ENCODE data around the gene MATN4. TPM values are rescaled to one million over a fixed set of nuclear protein-coding genes. Genes with fewer than 3 reads are reported as not detected.
A peak's percentile ranks its signal among the peaks of the same experiment; 100 is the strongest.

The MATN4 gene
- total and polyA plus RNA-seq, 2 of the 13 experiments (the other 11 are each of a cell fraction or from before 2014, with no cell fraction given): not detected

GRCh38 chr20:45347297-45347935, 39.3 kb upstream of the MATN4 start (continued):
- TF ChIP-seq ZNF343 (CRISPR knock-in tag; IDR thresholded peaks at IDR 0.05) (no peak), HNF1B (CRISPR knock-in tag; IDR thresholded peaks at IDR 0.05) (peak; percentile 69; the same call in 1 of the 2 replicates), U2AF1 (optimal IDR thresholded peaks at IDR 0.05; ENCODE audit: low read depth, low read length) (no peak), SUZ12 (IDR thresholded peaks at IDR 0.05; ENCODE audit: low read depth, low read length) (no peak), AKAP8 (CRISPR knock-in tag; IDR thresholded peaks at IDR 0.05) (no peak), NR2C2 (CRISPR knock-in tag; IDR thresholded peaks at IDR 0.05; ENCODE audit: borderline replicate concordance) (0 out of 2 replicates have a peak, but pooled peaks have one; percentile 31), JUN (CRISPR knock-in tag; IDR thresholded peaks at IDR 0.05) (no peak), MAFK (conservative IDR thresholded peaks at IDR 0.05 in 1 of 2, IDR thresholded peaks at IDR 0.05 in 1 of 2; ENCODE audit: low read length in 2 of 2) (no peak), ZNF740 (CRISPR knock-in tag; IDR thresholded peaks at IDR 0.05) (no peak), ZBTB38 (CRISPR knock-in tag; IDR thresholded peaks at IDR 0.05) (no peak), RARG (CRISPR knock-in tag; IDR thresholded peaks at IDR 0.05; ENCODE audit: low read depth) (no peak), TFE3 (CRISPR knock-in tag; IDR thresholded peaks at IDR 0.05) (no peak), ZNF460 (CRISPR knock-in tag; IDR thresholded peaks at IDR 0.05; ENCODE audit: borderline replicate concordance) (no peak), ZNF839 (CRISPR knock-in tag; IDR thresholded peaks at IDR 0.05; ENCODE audit: borderline replicate concordance) (0 out of 2 replicates have a peak, but pooled peaks have one; percentile 28), ZFP36L1 (CRISPR knock-in tag; IDR thresholded peaks at IDR 0.05) (0 out of 2 replicates have a peak, but pooled peaks have one; percentile 29), SOX6 (IDR thresholded peaks at IDR 0.05) (no peak), SOX6 (CRISPR knock-in tag; IDR thresholded peaks at IDR 0.05) (0 out of 2 replicates have a peak, but pooled peaks have one; percentile 6), ZFX (CRISPR knock-in tag; IDR thresholded peaks at IDR 0.05; ENCODE audit: low read depth) (no peak; the same call in 1 of the 2 replicates), ZNF333 (CRISPR knock-in tag; IDR thresholded peaks at IDR 0.05; ENCODE audit: borderline replicate concordance) (peak; percentile 12; the same call in 1 of the 2 replicates), HMG20B (CRISPR knock-in tag; conservative IDR thresholded peaks at IDR 0.05) (no peak), ZNF550 (CRISPR knock-in tag; IDR thresholded peaks at IDR 0.05; ENCODE audit: borderline replicate concordance) (no peak), ELF3 (CRISPR knock-in tag; IDR thresholded peaks at IDR 0.05) (no peak), ZNF33B (CRISPR knock-in tag; IDR thresholded peaks at IDR 0.05) (no peak), ZNF282 (IDR thresholded peaks at IDR 0.05; ENCODE audit: partially characterized antibody) (no peak)
- TF ChIP-seq, protein P1, sequence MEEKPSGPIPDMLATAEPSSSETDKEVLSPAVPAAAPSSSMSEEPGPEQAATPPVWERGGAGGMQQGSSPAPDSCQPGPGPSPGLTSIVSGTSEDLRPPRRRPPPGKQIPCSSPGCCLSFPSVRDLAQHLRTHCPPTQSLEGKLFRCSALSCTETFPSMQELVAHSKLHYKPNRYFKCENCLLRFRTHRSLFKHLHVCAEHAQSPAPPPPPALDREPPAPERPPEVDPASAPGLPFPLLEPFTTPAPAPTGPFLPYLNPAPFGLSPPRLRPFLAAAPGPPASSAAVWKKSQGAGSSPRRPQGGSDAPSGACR (CRISPR knock-in tag; IDR thresholded peaks at IDR 0.05): no peak
- TF ChIP-seq, protein P2, sequence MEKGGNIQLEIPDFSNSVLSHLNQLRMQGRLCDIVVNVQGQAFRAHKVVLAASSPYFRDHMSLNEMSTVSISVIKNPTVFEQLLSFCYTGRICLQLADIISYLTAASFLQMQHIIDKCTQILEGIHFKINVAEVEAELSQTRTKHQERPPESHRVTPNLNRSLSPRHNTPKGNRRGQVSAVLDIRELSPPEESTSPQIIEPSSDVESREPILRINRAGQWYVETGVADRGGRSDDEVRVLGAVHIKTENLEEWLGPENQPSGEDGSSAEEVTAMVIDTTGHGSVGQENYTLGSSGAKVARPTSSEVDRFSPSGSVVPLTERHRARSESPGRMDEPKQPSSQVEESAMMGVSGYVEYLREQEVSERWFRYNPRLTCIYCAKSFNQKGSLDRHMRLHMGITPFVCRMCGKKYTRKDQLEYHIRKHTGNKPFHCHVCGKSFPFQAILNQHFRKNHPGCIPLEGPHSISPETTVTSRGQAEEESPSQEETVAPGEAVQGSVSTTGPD (CRISPR knock-in tag; IDR thresholded peaks at IDR 0.05): no peak
